GM12878 (cell line): Measurements from ENCODE around the gene NEURL3. TPM values are rescaled to one million over a fixed set of nuclear protein-coding genes. Genes with fewer than 3 reads are reported as not detected.

Experiments used
- BMI1 ChIP-seq: fragments of 450-650 bp; IDR thresholded peaks from 2 replicates; pipeline ENCODE4 v1.6.1; 2016; ENCODE audit warnings: mild to moderate bottlenecking, moderate library complexity, borderline replicate concordance
- CREM ChIP-seq: IDR thresholded peaks from 2 replicates; pipeline ENCODE4 v1.6.1; 2014; ENCODE audit warnings: antibody characterized with exemption, low read depth
- GABPA ChIP-seq: IDR thresholded peaks from 2 replicates; pipeline ENCODE4 v1.6.1; 2014; ENCODE audit warnings: antibody characterized with exemption, low read depth, mild to moderate bottlenecking, inconsistent platforms
- GATAD2B ChIP-seq: fragments of 450-650 bp; conservative IDR thresholded peaks from 2 replicates; pipeline ENCODE4 v1.6.1; 2017; ENCODE audit warnings: low read depth, mild to moderate bottlenecking, moderate library complexity
- HCFC1 ChIP-seq: fragments of 150-350 bp; IDR thresholded peaks from 2 replicates; pipeline ENCODE4 v1.6.1; 2014; ENCODE audit warnings: low read length
- IKZF2 ChIP-seq, 2 experiments: fragments of 450-650 bp; IDR thresholded peaks; 2 replicates each; pipeline ENCODE4 v1.6.1; 2017; ENCODE audit warnings: mild to moderate bottlenecking in 2 of 2, moderate library complexity in 2 of 2
- JUND ChIP-seq: IDR thresholded peaks from 2 replicates; pipeline ENCODE4 v1.6.1; 2012; ENCODE audit warnings: low read depth, mild to moderate bottlenecking, low read length, improper control_type of control experiment, moderate library complexity
- SMARCA5 ChIP-seq: fragments of 450-650 bp; IDR thresholded peaks from 2 replicates; pipeline ENCODE4 v1.6.1; 2017; ENCODE audit warnings: mild to moderate bottlenecking
- YBX1 ChIP-seq: fragments of 450-650 bp; IDR thresholded peaks from 2 replicates; pipeline ENCODE4 v1.6.1; 2016; ENCODE audit warnings: antibody characterized with exemption
- ZBTB11 ChIP-seq: fragments of 450-650 bp; formaldehyde crosslinking; IDR thresholded peaks from 2 replicates; pipeline ENCODE4 v1.5.0; 2022; ENCODE audit warnings: mild to moderate bottlenecking, missing genetic modification characterization
- polyA plus RNA-seq, 11 experiments: library from polyadenylated mRNA; depleted of rRNA in 4 of 11; unstranded in 6 of 11; stranded (reverse) in 5 of 11; fragments of >200 nt; fragmentation: Nextera tagmentation in 4 of 11; fragmentation: Illumina TruSeq in 1 of 11; extraction: Ambion mirVana in 4 of 11; extraction: Trizol in 1 of 11; gene quantifications; 1 replicate in 1 of 11; 2 replicates in 10 of 11; pipeline versions ENCODE4 v1.2.1 to v1.2.3, GENCODE V29; 2011 to 2016; ENCODE audit warnings: inconsistent platforms in 2 of 11, missing spikeins in 2 of 11, low read depth in 1 of 11
- total RNA-seq, 4 experiments: library from RNA; depleted of rRNA in 3 of 4; stranded (reverse); fragments of >200 nt in 3 of 4; fragmentation: Illumina TruSeq in 1 of 4; extraction: Trizol in 1 of 4; gene quantifications; 2 replicates each; pipeline versions ENCODE4 v1.2.1 to v1.2.3, GENCODE V29; 2013 to 2021
- TF ChIP-seq, protein P1 (sequence below): fragments of 450-650 bp; IDR thresholded peaks from 2 replicates; pipeline ENCODE4 v1.6.1; 2017; ENCODE audit warnings: antibody characterized with exemption, mild to moderate bottlenecking, moderate library complexity
- TF ChIP-seq, protein P2 (sequence below): fragments of 450-650 bp; IDR thresholded peaks from 2 replicates; pipeline ENCODE4 v1.6.1; 2016; ENCODE audit warnings: mild to moderate bottlenecking
- TF ChIP-seq, protein P3 (sequence below): fragments of 450-650 bp; IDR thresholded peaks from 2 replicates; pipeline ENCODE4 v1.6.1; 2017; ENCODE audit warnings: mild to moderate bottlenecking, moderate library complexity

NEURL3 gene
- total and polyA plus RNA-seq, 10 of the 15 experiments (the other 5 are each of a cell fraction or from before 2014, with no cell fraction given), result 0.03 to 6.3 (median 0.47) TPM

DNA sequence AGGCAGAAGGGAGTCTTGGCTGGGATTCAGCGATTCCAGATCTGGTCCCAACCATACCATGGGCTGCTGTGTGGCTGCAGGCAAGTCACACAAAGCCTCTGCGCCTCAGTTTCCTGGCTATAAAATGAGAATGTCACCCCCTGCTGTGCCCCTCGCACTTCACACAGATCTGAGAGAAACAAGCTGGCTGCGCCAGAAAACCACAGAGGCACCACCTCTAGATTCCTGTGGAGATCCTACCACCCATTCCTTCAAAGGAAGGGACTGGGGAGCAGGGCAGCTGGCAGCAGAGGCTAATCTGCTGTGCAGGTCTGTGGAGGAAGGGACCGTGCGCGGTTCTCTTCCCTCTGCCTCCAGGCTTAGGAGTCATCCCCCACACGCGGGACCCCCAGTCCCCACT, 19.8 kb downstream of the NEURL3 start (continued):
- TF ChIP-seq, protein P1, sequence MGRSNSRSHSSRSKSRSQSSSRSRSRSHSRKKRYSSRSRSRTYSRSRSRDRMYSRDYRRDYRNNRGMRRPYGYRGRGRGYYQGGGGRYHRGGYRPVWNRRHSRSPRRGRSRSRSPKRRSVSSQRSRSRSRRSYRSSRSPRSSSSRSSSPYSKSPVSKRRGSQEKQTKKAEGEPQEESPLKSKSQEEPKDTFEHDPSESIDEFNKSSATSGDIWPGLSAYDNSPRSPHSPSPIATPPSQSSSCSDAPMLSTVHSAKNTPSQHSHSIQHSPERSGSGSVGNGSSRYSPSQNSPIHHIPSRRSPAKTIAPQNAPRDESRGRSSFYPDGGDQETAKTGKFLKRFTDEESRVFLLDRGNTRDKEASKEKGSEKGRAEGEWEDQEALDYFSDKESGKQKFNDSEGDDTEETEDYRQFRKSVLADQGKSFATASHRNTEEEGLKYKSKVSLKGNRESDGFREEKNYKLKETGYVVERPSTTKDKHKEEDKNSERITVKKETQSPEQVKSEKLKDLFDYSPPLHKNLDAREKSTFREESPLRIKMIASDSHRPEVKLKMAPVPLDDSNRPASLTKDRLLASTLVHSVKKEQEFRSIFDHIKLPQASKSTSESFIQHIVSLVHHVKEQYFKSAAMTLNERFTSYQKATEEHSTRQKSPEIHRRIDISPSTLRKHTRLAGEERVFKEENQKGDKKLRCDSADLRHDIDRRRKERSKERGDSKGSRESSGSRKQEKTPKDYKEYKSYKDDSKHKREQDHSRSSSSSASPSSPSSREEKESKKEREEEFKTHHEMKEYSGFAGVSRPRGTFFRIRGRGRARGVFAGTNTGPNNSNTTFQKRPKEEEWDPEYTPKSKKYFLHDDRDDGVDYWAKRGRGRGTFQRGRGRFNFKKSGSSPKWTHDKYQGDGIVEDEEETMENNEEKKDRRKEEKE, result no peak
- TF ChIP-seq, protein P2, sequence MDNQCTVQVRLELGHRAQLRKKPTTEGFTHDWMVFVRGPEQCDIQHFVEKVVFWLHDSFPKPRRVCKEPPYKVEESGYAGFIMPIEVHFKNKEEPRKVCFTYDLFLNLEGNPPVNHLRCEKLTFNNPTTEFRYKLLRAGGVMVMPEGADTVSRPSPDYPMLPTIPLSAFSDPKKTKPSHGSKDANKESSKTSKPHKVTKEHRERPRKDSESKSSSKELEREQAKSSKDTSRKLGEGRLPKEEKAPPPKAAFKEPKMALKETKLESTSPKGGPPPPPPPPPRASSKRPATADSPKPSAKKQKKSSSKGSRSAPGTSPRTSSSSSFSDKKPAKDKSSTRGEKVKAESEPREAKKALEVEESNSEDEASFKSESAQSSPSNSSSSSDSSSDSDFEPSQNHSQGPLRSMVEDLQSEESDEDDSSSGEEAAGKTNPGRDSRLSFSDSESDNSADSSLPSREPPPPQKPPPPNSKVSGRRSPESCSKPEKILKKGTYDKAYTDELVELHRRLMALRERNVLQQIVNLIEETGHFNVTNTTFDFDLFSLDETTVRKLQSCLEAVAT, result peak; percentile 26; the same call in 1 of the 2 replicates
- no peak for TF ChIP-seq GABPA
- no peak for TF ChIP-seq CREM
- no peak for TF ChIP-seq HCFC1
- no peak for TF ChIP-seq ZBTB11 (CRISPR knock-in tag)
- 0 out of 2 replicates have a peak, but pooled peaks have one; percentile 66 for TF ChIP-seq SMARCA5
- TF ChIP-seq BMI1, result no peak
- TF ChIP-seq GATAD2B, result no peak
- no peak for TF ChIP-seq JUND
- TF ChIP-seq, protein P3, sequence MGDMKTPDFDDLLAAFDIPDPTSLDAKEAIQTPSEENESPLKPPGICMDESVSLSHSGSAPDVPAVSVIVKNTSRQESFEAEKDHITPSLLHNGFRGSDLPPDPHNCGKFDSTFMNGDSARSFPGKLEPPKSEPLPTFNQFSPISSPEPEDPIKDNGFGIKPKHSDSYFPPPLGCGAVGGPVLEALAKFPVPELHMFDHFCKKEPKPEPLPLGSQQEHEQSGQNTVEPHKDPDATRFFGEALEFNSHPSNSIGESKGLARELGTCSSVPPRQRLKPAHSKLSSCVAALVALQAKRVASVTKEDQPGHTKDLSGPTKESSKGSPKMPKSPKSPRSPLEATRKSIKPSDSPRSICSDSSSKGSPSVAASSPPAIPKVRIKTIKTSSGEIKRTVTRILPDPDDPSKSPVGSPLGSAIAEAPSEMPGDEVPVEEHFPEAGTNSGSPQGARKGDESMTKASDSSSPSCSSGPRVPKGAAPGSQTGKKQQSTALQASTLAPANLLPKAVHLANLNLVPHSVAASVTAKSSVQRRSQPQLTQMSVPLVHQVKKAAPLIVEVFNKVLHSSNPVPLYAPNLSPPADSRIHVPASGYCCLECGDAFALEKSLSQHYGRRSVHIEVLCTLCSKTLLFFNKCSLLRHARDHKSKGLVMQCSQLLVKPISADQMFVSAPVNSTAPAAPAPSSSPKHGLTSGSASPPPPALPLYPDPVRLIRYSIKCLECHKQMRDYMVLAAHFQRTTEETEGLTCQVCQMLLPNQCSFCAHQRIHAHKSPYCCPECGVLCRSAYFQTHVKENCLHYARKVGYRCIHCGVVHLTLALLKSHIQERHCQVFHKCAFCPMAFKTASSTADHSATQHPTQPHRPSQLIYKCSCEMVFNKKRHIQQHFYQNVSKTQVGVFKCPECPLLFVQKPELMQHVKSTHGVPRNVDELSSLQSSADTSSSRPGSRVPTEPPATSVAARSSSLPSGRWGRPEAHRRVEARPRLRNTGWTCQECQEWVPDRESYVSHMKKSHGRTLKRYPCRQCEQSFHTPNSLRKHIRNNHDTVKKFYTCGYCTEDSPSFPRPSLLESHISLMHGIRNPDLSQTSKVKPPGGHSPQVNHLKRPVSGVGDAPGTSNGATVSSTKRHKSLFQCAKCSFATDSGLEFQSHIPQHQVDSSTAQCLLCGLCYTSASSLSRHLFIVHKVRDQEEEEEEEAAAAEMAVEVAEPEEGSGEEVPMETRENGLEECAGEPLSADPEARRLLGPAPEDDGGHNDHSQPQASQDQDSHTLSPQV, result 0 out of 2 replicates have a peak, but pooled peaks have one; percentile 31
- TF ChIP-seq IKZF2 (IDR thresholded peaks at IDR 0.05), result no peak
- no peak for TF ChIP-seq YBX1
- TF ChIP-seq, all 136 proteins: peak for 3
